Islet of Langerhans (tissue), 1 donor: ENCODE measurements around the gene CCL28.
"Not testable (repeated sequence)": the region's sequence is repeated elsewhere in the genome, so short reads cannot be mapped to it uniquely, and the experiment has no call there.

ENCODE experiments used
- FAIRE-seq: peaks from one replicate; lab custom pipeline; 2011; peaks lifted over from hg19 to GRCh38; lab: Jason Lieb, UNC

Gene CCL28

DNA sequence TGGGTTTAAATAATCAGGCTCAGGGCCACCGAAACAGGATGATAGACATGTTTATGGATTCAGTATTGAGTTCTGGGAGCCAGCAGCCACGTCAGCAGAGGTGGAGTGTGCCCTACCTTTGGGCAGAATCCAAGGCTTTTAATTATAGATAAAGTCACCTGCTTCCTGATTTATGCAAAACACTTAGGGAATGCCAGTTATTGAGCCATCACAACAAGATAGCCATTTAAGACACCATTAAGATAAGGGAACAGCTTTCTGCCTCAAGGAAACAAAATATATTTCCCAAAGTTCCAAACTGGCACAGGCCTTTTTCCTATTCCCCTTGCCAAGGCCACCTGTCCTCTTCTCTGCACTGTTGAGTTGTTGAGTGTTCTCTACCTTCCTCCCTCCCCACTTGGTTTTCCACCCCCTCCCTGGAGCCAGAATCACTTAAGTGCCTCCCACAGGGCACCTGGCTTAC lies 2.4 kb downstream of the CCL28 start:
- FAIRE-seq = no peak

GRCh38 chr5:43402524-43403066 lies 9.6 kb downstream of the CCL28 start:
- FAIRE-seq = not testable (repeated sequence)

DNA sequence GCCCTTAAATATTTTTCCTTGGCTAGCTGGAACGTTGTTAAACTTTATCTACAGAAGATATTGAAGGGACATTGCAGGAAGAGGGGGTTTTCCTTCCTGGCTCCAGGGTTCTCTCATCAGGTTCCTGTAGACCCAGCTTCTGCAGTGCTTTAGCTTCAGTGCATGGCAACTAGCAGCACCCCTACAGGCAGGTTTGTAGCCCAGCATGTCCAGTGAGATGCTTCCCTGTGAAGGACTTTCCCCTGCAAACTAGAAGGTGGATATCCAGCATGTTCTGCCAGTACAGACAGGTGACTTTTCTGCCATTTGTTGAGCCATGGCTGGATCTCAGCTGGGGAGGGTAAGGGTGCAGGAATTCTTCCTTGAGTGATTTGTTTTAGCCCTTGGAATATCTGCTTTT lies 10.4 kb downstream of the CCL28 start:
- no peak for FAIRE-seq

- FAIRE-seq = no peak
Observed at GRCh38 chr5:43400082-43400481, 12.1 kb downstream of the CCL28 start.

- no peak for FAIRE-seq
Observed at GRCh38 chr5:43396762-43397304, 15.4 kb downstream of the CCL28 start.

DNA sequence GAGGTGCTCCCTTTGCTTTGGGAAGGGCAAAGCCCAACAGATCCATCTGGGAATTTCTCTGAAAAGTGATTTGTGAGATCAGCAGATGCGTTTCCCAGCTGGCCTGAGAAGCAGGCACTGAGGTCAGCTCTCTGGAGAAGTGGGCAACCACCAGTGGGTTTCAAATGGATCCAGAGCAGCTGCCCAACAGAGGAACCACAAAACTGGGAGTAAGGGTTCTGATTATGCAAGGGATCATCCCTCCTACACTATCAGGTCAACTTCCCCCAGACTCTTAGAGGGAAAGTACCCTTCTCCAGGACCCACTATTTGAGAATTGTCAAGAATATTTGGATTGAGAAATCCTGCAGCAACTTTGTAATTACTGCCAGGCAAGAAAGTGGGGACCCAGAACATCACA lies 21.7 kb downstream of the CCL28 start:
- no peak for FAIRE-seq

DNA sequence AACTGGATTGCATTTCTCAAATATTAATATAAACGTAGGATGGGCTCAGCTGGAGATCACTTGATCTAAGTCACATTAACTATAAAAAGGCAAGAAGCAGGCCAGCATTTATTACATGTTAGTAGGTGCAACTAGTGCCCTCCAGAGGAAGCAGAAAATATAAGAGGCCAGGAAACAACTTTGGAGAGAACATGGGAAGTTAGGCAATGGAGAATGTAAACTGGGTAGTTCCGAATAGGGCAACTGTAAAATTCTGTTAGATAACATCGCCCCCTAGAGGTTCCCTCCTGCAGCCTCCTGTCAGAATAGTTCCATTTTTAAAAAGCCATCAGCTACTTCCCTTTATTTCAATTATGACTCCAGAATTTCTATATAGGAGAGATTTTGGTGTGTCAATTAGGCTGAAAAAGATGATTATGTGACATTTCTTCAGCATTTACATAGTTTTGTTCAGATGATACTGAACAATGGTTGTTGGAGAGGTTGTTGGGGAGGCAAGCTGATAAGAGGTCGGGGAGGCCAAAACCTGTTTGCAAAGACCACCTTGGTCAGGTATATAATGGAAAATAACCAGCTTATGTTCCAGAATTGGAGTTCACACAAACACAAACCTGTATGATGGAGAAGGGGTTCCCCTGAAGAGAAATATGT lies 22.4 kb downstream of the CCL28 start:
- peak; percentile 91 for FAIRE-seq

DNA sequence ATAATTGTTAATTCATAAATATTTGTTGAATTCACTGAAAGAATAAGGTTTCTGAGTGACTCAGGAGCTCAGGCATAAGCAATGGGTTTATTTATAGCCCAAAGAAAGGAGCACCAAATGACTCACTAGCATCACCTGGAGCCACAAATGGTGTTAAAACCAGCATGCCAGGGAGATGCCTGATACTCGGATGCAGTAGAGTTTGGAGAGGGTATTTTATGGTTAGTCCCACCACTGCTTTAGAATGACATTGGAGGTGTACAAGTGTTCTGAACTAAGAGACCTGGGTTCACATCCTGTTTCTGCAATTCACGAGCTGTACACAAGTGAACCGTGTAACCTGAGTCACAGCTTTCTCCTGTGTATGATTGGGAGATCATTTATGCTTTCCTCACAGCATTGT lies 25.2 kb downstream of the CCL28 start:
- FAIRE-seq = no peak

GRCh38 chr5:43376496-43377140 lies 35.6 kb downstream of the CCL28 start:
- FAIRE-seq = no peak

DNA sequence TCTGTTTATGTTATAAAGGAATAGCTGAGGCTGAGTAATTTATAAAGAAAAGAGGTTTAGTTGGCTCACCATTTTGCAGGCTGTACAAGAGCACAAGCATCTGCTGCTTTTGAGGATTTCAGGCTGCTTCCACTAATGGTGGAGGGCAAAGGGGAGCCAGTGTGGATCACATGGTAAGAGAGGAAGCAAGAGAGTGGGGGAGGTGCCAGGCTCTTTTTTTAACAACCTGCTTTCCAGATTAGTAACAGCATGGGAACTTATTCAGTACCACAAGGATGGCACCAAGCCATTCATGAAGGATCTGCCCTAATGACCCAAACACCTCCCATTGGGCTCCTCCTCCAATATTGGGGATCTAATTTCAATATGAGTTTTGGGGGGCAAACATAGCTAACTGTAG lies 40.4 kb downstream of the CCL28 start:
- no peak for FAIRE-seq

DNA sequence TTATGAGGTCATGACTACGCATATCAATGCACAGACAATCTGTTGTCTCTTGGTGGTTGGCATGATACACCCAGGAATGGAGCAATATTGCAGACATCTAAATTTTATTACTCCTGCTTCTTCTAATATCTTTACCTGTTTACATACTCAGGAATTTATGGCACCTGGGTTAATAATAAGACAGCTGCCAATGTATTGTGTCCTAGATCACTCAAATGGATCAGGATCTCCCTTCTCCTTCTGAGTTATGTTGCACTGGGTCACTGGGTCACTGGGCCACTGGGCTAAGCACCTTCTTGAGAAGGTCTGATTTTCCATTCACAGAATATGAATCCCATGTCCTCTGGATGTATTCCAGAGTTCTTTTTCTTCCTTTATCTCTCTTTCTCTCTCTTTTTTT lies 41.8 kb downstream of the CCL28 start:
- FAIRE-seq = no peak

DNA sequence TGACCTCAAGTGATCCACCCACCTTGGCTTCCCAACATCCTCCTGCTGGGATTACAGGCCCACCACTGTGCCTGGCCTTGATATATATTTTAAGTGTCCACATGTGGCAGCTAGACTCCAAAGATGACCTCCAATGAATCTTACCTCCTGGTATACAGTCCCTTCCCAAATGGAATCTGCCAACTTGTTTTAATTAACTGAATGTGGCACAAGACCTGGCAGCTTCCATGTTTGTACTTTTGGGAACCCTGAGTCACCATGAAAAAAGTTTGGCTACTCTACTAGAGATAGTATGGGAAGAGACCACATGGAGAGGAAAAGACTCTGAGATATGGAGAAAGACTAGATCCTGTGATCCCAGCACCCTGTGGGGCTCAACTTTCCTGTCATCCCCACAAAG lies 42.5 kb downstream of the CCL28 start:
- no peak for FAIRE-seq

GRCh38 chr5:43367909-43368669 lies 44.1 kb downstream of the CCL28 start:
- FAIRE-seq = no peak

- FAIRE-seq = no peak
Observed at GRCh38 chr5:43367453-43367852, 44.7 kb downstream of the CCL28 start.

DNA sequence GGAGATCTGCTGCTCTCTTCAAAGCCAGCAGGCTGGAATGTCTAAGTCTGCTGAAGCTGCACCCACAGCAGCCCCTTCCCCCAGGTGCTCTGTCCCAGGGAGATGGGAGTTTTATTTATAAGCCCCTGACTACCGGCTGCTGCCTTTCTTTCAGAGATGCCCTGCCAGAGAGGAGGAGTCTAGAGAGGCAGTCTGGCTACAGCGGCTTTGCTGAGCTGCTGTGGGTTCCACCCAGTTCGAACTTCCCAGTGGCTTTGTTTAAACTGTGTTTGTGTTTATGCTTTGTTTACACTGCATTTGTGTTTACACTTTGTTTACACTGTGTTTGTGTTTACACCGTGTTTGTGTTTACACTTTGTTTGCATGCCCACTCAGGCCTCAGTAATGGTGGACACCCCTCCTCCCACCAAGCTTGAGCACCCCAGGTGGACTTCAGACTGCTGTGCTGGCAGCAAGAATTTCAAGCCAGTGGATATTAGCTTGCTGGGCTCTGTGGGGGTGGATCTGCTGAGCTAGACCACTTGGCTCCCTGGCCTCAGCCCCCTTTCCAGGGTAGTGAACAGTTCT lies 45.4 kb downstream of the CCL28 start:
- FAIRE-seq = not testable (repeated sequence)

DNA sequence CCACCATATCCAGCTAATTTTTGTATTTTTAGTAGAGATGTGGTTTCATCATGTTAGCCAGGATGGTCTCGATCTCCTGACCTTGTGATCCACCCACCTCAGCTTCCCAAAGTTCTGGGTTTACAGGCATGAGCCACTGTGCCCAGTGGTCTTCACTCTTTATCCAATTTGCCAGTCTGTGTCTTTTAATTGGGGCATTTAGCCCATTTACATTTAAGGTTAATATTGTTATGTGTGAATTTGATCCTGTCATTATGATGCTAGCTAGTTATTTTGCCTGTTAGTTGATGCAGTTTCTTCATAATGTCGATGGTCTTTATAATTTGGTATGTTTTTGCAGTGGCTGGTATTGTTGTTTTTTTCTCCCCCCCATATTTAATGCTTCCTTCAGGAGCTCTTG lies 47.0 kb downstream of the CCL28 start:
- not testable (repeated sequence) for FAIRE-seq

DNA sequence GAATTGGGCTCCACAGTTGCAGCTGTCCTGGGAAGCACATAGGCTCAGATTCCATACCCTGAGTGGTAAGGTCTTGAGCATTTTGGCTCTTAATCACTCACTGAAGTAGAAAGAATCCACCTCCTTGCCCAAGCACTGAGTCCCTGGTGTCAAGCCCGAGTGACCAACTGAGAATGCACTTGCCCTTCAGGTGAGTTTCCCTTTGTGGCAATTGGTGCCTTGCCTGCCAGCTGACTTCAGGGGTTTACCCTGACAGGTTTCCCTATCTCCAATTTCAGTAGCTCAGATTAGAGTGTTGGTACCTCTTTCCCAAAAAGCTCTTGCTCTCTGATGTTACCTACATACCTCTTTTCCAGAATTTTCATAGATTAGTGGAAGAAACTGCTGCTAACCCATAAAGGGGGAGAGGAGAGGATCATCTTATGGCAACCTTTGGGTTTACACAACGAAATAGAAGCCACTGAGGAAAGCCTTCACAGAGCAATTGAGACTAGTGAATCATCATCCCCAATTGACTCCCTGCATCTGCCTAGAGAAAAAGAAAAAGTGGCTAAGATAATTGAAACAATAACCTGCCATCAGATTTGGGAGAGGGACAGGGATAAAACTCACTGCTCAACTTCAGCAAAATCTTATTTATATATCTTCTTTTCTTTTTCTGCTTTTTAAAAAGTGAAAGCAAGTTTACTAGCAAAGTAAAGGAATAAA lies 48.6 kb downstream of the CCL28 start:
- FAIRE-seq = no peak

DNA sequence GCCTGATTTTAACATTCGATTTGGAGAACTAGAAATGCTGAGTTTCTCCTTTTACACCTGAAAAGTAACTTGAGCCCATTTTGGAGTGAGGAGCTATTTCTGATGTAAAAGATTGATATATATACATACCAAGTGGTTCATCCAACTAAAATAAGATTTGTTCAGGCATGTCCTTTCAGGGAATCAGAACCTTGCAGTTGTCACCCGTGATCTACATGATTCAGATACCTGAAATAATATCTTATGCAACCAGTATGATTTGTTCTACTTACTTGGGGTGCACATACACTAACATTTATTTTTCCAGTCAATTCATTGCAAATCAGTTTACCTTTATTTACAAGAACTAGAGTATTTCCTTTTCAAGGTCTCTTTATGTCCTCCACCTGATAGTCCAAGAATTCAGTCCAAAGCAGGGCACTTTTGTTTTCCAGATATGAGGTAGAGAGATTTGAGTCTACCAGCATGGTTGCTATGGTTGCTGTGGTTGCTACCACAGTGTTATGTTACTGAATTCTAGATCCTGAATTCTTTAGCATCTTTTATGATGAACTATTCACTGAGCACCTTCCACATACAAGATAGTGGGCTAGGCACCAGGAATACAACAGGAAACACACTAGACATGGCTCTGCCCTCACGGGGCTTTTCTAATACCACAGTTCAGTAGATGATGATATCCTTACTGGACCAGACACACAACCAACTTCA lies 49.3 kb downstream of the CCL28 start:
- FAIRE-seq = no peak

DNA sequence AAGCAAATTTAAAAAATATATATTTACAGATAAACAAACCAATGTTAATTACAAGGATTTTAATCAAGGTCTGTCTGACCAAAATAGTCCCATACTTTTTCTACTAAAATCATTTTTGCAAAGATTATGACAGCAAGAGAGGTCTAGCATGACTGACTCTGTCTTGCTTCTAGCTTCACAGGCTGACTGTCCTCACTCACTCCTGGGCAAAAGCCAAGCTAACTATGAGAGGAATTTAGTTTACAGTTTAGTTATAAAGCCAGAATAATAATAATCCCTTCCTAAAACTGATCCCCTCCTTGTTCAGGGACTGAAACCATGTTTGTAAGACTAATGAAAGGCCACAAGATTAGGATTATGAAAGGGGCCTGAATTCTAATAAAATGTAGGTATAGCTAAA lies 53.5 kb downstream of the CCL28 start:
- no peak for FAIRE-seq

GRCh38 chr5:43358301-43358700 lies 53.9 kb downstream of the CCL28 start:
- FAIRE-seq = no peak

GRCh38 chr5:43357878-43358281 lies 54.3 kb downstream of the CCL28 start:
- no peak for FAIRE-seq
